GM12801 (cell line): Measurements from ENCODE around the gene PEMT.

Source experiments
- TF ChIP-seq, protein P1 (sequence below): IDR thresholded peaks from one replicate; pipeline ENCODE4 v1.5.1; 2011; ENCODE audit warnings: control low read depth; ENCODE audit not compliant: insufficient read length; ENCODE audit errors: extremely low read depth

PEMT gene

DNA sequence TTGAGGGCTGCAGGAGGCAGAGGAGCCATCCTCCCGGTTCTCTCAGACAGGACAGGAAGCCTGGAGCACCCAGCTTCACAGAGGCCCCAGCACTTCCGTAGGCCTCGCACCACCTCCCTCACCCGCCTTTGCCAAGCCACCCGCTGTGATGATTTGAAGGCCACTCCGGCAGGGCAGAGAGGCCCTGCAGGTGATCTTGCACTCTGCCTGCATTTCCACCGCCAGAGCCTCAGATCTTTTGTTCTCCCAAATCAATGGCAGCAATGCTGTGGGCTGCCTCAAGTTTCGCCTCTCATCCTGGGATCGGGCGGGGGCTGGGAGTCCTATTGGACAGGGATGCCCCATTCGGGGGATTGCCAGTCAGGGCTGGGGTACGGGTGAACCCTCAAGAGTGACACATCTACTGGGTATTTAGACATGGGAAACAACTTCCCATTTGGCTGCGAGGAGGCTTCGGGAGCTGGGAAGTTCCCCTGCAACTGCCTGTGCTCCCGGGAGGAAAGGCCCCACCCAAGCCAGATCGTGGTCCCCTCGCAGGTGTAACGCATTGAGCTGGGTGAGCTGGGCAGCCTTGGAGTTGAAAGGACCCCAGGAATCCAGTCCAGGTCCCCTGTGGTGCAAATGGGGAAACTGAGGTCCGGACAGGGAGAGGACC is 34.8 kb upstream of the PEMT start:
- TF ChIP-seq, protein P1, sequence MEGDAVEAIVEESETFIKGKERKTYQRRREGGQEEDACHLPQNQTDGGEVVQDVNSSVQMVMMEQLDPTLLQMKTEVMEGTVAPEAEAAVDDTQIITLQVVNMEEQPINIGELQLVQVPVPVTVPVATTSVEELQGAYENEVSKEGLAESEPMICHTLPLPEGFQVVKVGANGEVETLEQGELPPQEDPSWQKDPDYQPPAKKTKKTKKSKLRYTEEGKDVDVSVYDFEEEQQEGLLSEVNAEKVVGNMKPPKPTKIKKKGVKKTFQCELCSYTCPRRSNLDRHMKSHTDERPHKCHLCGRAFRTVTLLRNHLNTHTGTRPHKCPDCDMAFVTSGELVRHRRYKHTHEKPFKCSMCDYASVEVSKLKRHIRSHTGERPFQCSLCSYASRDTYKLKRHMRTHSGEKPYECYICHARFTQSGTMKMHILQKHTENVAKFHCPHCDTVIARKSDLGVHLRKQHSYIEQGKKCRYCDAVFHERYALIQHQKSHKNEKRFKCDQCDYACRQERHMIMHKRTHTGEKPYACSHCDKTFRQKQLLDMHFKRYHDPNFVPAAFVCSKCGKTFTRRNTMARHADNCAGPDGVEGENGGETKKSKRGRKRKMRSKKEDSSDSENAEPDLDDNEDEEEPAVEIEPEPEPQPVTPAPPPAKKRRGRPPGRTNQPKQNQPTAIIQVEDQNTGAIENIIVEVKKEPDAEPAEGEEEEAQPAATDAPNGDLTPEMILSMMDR: no peak

DNA sequence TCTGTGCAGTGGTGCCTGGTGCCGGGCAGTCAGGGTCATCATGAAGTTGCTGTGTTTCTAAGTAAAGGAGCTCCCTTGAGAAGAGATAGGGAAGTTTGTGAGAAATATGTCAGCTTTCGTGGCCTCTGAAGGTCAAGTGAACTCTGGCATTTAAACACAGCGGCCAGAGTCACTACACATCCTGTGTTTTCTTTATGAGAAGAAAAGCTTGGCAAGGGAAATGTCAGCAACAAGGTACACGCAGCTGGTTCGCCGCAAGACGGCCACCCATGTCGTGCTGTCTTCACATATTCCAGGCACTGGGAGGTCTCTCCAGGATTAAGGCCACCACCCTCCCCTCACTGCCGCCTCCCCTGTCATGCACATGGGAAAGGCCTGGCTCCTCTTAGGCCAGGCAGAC is 33.2 kb upstream of the PEMT start:
- TF ChIP-seq, protein P1: no peak

DNA sequence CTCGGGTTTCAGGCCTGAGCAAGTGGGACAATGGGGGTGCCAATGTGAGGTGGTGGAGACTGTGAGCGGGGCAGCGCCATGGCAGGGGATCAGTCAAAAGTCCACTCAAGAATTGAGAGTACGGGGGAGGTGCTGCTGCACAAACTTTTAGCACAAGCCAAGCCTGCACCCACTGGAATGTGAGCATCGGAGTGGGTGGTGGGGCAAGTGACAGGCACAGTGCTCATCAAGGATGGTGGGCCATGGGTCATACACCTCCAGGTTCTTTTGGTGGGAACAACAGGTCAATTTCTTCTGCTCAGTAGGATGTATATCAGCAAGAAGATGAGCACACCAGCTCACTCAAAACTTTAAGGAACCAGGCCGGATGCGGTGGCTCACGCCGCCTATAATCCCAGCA is 32.4 kb upstream of the PEMT start:
- TF ChIP-seq, protein P1: no peak

DNA sequence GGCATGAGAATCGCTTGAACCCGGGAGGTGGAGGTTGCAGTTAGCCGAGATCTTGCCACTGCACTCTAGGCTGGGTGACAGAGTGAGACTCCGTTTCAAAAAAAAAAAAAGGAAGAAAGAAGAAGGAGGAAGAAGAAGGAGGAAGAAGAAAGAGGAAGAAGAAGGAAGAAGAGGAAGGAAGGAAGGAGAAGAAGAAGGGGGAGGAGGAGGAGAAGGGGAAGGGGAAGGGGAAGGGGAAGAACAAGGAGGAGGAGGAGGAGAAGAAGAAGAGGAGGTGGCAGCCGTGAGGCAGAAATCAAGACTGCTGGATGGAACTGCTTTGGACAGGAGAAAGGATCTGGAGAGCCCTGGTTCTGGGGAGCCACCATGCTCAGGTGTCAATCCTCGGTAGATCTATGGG is 29.7 kb upstream of the PEMT start:
- TF ChIP-seq, protein P1: no peak

DNA sequence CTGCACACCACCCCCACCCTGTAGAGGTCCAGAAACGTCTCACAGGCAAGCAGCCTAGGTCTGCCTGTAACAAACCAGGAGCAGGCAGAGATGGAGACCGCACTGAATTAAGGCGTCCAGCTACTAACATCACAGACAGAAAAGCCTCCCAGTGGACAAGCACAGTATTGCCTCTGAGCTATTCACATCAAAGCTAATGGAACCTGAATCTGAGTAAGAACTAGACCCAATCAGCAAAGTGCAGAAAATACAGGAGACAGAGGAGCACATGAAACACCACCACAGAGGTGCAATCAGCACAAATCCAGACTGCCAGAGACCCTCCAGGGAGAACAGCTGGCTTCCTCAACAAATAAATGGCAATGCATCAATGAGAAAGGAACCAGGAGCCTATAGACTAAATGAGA is 22.2 kb upstream of the PEMT start:
- TF ChIP-seq, protein P1: no peak

DNA sequence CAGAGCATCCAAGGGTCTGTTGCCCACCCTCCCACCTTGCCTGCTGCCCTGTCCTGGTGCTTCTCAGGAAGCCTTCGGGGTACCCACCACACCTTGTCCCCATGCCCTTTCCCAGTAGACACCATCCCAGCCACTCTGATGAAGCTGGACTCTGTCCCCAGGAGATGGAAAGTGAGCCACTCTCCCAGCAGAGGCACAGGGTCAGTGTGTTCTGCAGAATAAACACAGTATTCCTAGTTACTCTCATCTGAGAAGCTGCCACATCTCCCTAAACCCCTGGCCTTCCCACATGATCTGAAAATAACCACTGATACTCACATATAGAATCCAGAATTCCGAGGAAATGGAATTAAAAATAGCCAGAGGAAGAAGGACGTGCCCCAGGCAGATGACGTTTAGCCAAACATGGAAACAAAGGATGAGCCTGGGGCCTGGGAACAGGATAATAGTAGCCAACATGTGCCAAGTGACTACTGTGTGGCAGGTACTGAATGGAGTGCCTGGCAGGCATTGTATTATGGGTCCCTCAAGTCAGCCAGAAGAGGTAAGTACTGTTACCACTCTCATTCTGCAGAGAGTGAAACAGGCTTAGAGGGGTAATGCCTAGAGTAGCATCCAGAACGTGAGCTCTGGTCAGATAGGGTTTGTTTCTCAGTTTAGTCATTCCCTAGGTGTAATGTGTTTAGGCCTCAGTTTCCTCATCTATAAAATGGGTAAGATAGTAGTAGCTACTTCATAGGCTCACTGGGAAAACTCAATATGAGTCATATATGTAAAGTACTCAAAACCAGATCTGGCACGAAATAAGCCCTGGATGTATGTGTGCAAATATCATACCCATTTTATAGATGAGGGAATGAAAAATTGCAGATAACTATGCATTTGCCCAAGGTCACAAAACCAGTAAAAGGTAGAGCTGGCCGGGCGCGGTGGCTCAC is 20.8 kb upstream of the PEMT start:
- TF ChIP-seq, protein P1: no peak

DNA sequence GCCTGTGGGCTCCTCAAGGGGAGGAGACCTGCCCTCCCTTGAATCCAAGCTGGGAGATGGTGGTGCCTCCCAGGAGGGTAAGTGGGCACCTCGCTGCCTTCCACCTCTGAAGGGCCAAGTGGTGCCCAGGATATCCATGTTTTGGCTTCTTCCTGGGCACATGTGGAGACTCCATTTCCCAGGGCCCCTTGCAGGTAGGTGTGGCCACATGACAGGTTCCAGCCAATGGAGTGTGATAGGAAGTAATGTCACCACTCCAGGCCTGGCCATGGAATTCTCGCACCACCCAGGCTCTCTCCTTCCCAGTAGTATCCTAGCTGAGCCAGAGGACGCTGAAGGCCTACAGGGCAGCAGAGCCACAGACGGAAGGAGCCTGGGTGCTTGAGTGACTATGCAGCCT is 17.6 kb upstream of the PEMT start:
- TF ChIP-seq, protein P1: no peak
